GM12873 (cell line): ENCODE data around the gene PRG2.

Source experiments
- TF ChIP-seq, protein P1 (sequence below): IDR thresholded peaks from 2 replicates; pipeline ENCODE4 v1.5.1; 2012; ENCODE audit warnings: low read depth, mild to moderate bottlenecking, moderate library complexity, low read length, control low read depth; ENCODE audit not compliant: insufficient read depth; ENCODE audit errors: missing control alignments

The PRG2 gene, protein sequence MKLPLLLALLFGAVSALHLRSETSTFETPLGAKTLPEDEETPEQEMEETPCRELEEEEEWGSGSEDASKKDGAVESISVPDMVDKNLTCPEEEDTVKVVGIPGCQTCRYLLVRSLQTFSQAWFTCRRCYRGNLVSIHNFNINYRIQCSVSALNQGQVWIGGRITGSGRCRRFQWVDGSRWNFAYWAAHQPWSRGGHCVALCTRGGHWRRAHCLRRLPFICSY

DNA sequence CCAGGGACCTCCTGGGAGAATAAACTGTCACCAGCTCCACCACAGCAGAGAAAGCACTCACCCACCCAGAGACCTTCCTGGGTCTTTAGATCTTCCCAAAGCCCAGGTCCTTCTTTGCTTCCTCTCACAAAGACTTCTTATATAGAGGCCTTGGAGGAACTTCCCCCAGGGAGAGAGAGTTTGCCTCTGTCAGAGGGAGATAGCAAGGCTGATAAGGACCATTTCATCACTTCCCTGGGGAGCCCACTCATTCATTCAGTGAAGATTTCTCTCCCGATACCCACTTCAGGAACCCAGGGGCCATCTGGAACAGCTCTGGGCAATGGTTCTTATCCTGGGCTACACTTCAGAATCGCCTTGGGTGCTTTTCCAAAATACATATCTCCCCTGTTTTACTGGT is at the start of gene PRG2:
PRG2 (minus strand) TSS at position 116 of the 400 bp plus-strand sequence. CDS start 706 bp downstream, outside the sequence.
- TF ChIP-seq, protein P1, sequence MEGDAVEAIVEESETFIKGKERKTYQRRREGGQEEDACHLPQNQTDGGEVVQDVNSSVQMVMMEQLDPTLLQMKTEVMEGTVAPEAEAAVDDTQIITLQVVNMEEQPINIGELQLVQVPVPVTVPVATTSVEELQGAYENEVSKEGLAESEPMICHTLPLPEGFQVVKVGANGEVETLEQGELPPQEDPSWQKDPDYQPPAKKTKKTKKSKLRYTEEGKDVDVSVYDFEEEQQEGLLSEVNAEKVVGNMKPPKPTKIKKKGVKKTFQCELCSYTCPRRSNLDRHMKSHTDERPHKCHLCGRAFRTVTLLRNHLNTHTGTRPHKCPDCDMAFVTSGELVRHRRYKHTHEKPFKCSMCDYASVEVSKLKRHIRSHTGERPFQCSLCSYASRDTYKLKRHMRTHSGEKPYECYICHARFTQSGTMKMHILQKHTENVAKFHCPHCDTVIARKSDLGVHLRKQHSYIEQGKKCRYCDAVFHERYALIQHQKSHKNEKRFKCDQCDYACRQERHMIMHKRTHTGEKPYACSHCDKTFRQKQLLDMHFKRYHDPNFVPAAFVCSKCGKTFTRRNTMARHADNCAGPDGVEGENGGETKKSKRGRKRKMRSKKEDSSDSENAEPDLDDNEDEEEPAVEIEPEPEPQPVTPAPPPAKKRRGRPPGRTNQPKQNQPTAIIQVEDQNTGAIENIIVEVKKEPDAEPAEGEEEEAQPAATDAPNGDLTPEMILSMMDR: no peak

DNA sequence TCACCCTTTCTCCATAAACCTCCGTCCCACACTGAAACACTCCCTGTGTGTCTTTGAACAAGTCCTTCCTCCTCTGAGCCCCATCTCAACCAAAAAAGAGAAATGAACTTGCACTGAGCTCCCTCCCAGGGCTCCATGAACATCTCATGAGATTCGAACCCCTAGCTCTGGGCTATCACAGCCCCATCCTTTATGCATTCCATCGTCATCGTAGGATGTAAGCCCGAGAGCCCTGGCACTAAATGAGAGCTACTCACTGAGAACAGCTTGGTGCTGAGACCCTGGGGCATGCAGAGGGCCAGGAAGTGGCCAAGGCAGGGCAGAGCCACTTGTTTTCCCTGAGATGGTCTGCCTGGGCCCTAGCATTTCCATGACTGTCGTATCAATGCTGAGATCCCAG is 49.3 kb upstream of the PRG2 start:
- TF ChIP-seq, protein P1: no peak

DNA sequence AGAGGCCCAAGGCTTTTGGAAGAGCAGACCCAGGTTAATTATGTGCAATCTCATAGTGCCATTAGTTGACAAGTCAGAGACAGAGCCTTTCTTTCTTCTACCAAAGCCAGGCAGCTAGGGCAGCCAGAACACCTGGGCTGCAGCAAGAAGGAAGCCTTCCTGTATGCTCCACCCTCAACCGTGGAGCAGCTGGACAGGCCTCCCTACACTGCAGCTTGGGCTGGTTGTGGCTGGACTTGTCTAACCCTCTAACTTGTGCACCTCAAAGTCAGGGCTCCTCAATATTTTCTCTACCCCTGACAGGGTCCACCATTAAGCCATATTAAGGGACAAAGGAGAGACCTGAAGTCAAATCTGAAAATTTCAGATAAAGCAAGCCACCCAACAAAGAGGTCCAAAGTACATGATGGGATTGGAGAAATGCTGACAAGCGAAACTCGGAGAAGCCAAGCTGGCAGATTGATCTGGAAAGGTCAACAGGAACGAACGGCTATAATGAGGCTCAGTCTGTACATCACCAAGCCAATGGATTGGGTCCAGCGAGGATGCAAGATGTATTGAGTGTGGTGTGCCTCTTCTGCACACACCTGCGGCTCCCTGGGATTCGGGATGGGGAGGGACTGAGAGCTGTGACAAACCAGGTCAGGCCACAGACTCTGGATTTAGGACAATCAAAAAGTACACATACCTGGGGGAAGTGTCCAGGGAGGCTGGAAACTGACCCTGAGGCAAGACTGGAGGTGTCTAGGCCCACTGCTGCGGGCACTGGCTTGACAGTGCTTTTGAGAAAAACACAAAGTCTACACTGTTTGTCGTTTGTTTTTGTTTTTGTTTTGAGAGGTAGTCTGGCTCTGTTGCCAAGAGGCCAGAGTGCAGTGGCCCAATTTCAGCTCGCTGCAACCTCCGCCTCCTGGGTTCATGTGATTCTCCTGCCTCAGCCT is 48.2 kb upstream of the PRG2 start:
- TF ChIP-seq, protein P1: no peak

DNA sequence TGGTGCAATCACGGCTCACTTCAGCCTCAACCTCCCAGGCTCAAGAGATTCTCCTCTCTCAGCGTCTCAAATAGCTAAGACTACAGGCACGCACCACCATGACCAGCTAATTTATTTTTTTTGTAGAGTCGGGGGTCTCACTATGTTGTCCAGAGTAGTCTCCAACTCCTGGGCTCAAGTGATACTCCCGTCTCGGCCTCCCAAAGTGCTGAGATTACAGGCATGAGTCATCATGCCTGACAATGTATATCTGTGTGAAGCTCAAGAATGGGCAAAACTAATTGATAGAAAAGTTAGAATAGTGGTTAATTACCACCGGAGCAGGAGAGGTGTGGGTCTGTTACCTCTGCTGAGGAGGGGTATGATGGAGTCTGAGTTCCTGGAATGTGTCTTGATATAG is 45.6 kb upstream of the PRG2 start:
- TF ChIP-seq, protein P1: no peak

DNA sequence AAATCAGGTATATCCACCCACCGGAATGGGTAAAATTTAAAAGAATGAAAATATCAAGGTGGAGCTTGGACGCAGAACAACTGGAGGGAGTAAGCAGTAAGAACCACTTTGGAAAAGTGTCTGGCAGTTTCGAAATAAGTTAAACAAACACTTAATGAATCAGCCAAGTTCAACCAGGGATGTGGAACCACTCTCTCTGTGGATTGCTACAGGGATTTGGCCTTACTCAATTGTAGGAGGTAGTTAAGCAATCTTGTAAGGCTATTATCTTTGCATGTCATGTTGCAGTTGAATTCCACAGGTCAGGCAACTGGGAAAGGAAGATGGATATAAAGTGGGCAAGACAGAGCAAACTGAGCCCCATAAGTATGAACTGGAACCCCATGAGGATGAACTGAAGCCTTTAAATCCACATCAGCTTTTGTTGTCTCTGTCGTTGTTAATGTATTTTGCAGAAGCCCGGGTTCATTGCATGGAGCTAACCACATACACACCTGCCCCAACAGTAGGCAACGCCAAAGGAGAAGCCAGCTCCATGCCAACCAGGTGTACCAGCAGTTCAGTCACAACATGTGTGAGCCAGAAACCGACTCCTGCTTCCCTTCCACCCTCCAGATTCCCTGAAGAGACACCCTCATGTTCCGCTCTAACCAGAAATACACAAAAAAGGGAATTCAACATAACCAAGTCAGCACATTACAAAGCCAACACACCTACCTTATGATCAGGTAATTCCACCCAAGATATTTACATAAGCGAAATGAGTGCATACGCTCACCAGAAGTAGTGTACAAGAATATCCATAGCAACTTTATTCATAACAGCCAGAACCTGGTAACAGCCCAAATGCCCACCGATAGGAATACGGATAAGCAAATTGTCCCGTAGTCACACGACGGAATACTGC is 44.4 kb upstream of the PRG2 start:
- TF ChIP-seq, protein P1: no peak

DNA sequence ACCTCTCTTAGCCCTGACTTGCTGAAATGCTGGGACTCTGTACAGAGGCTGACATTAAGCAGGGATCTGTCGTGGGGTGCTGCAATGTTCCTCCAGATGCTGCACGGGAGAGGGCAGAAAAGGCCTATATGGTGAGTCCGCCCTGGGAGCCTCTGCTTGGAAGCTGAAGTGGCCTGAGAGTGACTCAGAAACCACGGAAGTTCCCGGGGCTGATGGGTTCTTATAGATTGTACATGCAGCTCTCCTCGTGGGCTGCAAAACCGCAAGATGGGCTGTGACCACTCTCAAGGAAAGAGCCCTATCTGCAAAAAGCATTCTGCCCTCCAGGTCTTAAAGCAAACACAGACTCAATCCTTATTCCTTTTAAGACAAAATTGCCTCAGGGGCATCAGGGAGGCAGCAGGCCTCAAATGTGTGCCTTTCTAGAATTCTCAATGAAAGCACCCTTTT is 42.3 kb upstream of the PRG2 start:
- TF ChIP-seq, protein P1: no peak
